ENCODE data around the gene TRIM46. TPM values are rescaled to one million over a fixed set of nuclear protein-coding genes. Genes with fewer than 3 reads are reported as not detected.

TRIM46 gene
- 1.6 TPM for total RNA-seq

GRCh38 chr1:155173478-155174323 lies at the start of gene TRIM46:
Gene TRIM46 (plus strand): TSS chr1:155173849. CDS start chr1:155173967, 118 bp downstream.
- peak; percentile 63 for DNase-seq (ENCODE audit: low spot score)

GRCh38 chr1:155124503-155125463 lies 48.9 kb upstream of the TRIM46 start:
- DNase-seq (ENCODE audit: low spot score) = no peak

GRCh38 chr1:155125511-155125945 lies 48.1 kb upstream of the TRIM46 start:
- DNase-seq (ENCODE audit: low spot score) = peak; percentile 70

GRCh38 chr1:155125946-155126555 lies 47.6 kb upstream of the TRIM46 start:
- DNase-seq (ENCODE audit: low spot score) = peak; percentile 66

- peak; percentile 58 for DNase-seq (ENCODE audit: low spot score)
Observed at GRCh38 chr1:155126556-155127104, 47.0 kb upstream of the TRIM46 start.

- DNase-seq (ENCODE audit: low spot score) = peak; percentile 87
Observed at GRCh38 chr1:155127105-155127966, 46.3 kb upstream of the TRIM46 start, which contains the start of gene EFNA1. Gene EFNA1 (plus strand): TSS chr1:155127876. CDS start chr1:155127978, 102 bp downstream.

- DNase-seq (ENCODE audit: low spot score) = no peak
Observed at GRCh38 chr1:155127967-155128754, 45.5 kb upstream of the TRIM46 start.

- peak; percentile 60 for DNase-seq (ENCODE audit: low spot score)
Observed at GRCh38 chr1:155128755-155129473, 44.7 kb upstream of the TRIM46 start.

GRCh38 chr1:155130272-155131006 lies 43.2 kb upstream of the TRIM46 start:
- DNase-seq (ENCODE audit: low spot score) = no peak

GRCh38 chr1:155131285-155131684 lies 42.4 kb upstream of the TRIM46 start:
- DNase-seq (ENCODE audit: low spot score) = no peak

- no peak for DNase-seq (ENCODE audit: low spot score)
Observed at GRCh38 chr1:155131856-155132255, 41.8 kb upstream of the TRIM46 start.

GRCh38 chr1:155133799-155134281 lies 39.8 kb upstream of the TRIM46 start:
- DNase-seq (ENCODE audit: low spot score) = no peak

- no peak for DNase-seq (ENCODE audit: low spot score)
Observed at GRCh38 chr1:155134322-155134721, 39.3 kb upstream of the TRIM46 start.

GRCh38 chr1:155134880-155135414 lies 38.7 kb upstream of the TRIM46 start:
- peak; percentile 94 for DNase-seq (ENCODE audit: low spot score)

GRCh38 chr1:155135415-155136028 lies 38.1 kb upstream of the TRIM46 start, which contains the start of gene SLC50A1:
Gene SLC50A1 (plus strand): TSS chr1:155135852. CDS start chr1:155135912, 60 bp downstream.
- DNase-seq (ENCODE audit: low spot score) = peak; percentile 96

GRCh38 chr1:155136748-155137147 lies 36.9 kb upstream of the TRIM46 start:
- DNase-seq (ENCODE audit: low spot score) = no peak
